Measurements from ENCODE around the gene MYO5B. TPM values are rescaled to one million over a fixed set of nuclear protein-coding genes. Genes with fewer than 3 reads are reported as not detected.

The MYO5B gene
- total and polyA plus RNA-seq, 9 of the 15 experiments (the other 6 are each of a cell fraction or from before 2014, with no cell fraction given), result 0.07 to 0.42 (median 0.28) TPM

DNA sequence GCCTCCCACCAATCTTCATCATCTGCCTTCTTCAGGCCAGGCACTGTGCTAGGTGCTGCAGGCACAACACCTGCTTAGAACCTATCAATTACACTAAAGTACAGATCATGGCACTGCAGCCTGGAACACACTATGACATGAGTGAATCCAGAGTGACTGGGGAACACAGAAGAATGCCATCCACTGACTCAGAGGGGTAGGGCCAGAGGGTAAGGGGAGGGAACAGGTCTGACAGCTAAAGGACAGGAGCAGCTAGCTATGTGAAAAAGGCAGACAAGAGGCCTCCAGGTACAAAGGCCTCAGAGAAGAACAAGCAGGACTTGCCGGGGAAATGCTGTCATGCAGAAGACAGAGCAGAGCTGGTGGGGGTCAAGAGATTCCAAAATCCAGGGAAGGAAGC lies 328.3 kb downstream of the MYO5B start (continued):
- TF ChIP-seq, protein P1, sequence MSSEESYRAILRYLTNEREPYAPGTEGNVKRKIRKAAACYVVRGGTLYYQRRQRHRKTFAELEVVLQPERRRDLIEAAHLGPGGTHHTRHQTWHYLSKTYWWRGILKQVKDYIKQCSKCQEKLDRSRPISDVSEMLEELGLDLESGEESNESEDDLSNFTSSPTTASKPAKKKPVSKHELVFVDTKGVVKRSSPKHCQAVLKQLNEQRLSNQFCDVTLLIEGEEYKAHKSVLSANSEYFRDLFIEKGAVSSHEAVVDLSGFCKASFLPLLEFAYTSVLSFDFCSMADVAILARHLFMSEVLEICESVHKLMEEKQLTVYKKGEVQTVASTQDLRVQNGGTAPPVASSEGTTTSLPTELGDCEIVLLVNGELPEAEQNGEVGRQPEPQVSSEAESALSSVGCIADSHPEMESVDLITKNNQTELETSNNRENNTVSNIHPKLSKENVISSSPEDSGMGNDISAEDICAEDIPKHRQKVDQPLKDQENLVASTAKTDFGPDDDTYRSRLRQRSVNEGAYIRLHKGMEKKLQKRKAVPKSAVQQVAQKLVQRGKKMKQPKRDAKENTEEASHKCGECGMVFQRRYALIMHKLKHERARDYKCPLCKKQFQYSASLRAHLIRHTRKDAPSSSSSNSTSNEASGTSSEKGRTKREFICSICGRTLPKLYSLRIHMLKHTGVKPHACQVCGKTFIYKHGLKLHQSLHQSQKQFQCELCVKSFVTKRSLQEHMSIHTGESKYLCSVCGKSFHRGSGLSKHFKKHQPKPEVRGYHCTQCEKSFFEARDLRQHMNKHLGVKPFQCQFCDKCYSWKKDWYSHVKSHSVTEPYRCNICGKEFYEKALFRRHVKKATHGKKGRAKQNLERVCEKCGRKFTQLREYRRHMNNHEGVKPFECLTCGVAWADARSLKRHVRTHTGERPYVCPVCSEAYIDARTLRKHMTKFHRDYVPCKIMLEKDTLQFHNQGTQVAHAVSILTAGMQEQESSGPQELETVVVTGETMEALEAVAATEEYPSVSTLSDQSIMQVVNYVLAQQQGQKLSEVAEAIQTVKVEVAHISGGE (CRISPR knock-in tag; IDR thresholded peaks at IDR 0.05), result no peak
- no peak for TF ChIP-seq ZSCAN29 (IDR thresholded peaks at IDR 0.05)
- TF ChIP-seq SAFB2 (IDR thresholded peaks at IDR 0.05; ENCODE audit: borderline replicate concordance, low read depth, low read length, severe bottlenecking), result no peak

GRCh38 chr18:49865401-49865800 lies 329.5 kb downstream of the MYO5B start:
- Histone ChIP-seq H4K20me1 (replicated peaks; ENCODE audit: control insufficient read depth, insufficient read depth, low read length) (no peaks in the 10 kb centered on the region), H3K9me1 (ENCODE audit: control insufficient read depth, insufficient read depth, low read length) (no peaks in the 10 kb centered on the region), H3K9me3 (replicated peaks; ENCODE audit: control insufficient read depth, insufficient read depth, low read depth, low read length) (no peaks in the 10 kb centered on the region), H2AFZ (ENCODE audit: low read depth, low read length) (no peak overlapping the region), H3K4me3 (no peak overlapping the region), H3K9ac (ENCODE audit: insufficient read depth in 1 of 2, low read depth in 2 of 2, low read length in 2 of 2) (no peak overlapping the region), H3K4me1 (replicated peaks in 1 of 2; ENCODE audit: control insufficient read depth in 2 of 2, insufficient read depth in 2 of 2, low read length in 2 of 2) (peaks cover 3 to 5% of the 10 kb centered on the region in 2 experiments; a peak in 3 of 5 replicates), H3K27me3 (ENCODE audit: control insufficient read depth in 2 of 2, insufficient read depth in 2 of 2, low read length in 2 of 2) (peaks cover 0 to 28% of the 10 kb centered on the region in 2 experiments; a peak in 4 of 5 replicates), H3K36me3 (ENCODE audit: control insufficient read depth, insufficient read depth, low read length) (no peaks in the 10 kb centered on the region), H3K79me2 (ENCODE audit: control insufficient read depth, insufficient read depth, low read length) (no peaks in the 10 kb centered on the region), H3K27ac (ENCODE audit: extremely low read depth, low read depth, low read length) (no peak overlapping the region), H3K4me2 (ENCODE audit: insufficient read depth, low read length) (no peak overlapping the region)
- BruUV-seq (replicated peaks), result no TSS peak
- intact Hi-C loops (cut with micrococcal nuclease), result loop anchor here (10.0 kb wide), 1 partner anchor 339 kb away; no protein-coding TSS in a partner anchor
- in situ Hi-C loops (cut with MboI), result loop anchor here (25.0 kb wide), 1 partner anchor 1178 kb away; no protein-coding TSS in a partner anchor
- ChIA-PET POLR2A (no interaction called here), CTCF (ENCODE audit: low intra/inter-chr PET ratio) (interaction anchor here (0.5 kb wide), 1 partner anchor 330 kb away, joined by 4 read pairs; no protein-coding TSS in a partner anchor)
- FAIRE-seq (no peak), ATAC-seq (no peak), DNase-seq (ENCODE audit: extremely low read depth in 1 of 4, low spot score in 3 of 4) (no peak)
- WGBS (ENCODE audit: insufficient coverage, low coverage, missing lambda C conversion rate), result 0% methylated on average over 2 of the region's 2 CpGs
- TF ChIP-seq, protein P2, sequence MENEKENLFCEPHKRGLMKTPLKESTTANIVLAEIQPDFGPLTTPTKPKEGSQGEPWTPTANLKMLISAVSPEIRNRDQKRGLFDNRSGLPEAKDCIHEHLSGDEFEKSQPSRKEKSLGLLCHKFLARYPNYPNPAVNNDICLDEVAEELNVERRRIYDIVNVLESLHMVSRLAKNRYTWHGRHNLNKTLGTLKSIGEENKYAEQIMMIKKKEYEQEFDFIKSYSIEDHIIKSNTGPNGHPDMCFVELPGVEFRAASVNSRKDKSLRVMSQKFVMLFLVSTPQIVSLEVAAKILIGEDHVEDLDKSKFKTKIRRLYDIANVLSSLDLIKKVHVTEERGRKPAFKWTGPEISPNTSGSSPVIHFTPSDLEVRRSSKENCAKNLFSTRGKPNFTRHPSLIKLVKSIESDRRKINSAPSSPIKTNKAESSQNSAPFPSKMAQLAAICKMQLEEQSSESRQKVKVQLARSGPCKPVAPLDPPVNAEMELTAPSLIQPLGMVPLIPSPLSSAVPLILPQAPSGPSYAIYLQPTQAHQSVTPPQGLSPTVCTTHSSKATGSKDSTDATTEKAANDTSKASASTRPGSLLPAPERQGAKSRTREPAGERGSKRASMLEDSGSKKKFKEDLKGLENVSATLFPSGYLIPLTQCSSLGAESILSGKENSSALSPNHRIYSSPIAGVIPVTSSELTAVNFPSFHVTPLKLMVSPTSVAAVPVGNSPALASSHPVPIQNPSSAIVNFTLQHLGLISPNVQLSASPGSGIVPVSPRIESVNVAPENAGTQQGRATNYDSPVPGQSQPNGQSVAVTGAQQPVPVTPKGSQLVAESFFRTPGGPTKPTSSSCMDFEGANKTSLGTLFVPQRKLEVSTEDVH (IDR thresholded peaks at IDR 0.05; ENCODE audit: low read depth, partially characterized antibody), result no peak
- TF ChIP-seq, protein P3, sequence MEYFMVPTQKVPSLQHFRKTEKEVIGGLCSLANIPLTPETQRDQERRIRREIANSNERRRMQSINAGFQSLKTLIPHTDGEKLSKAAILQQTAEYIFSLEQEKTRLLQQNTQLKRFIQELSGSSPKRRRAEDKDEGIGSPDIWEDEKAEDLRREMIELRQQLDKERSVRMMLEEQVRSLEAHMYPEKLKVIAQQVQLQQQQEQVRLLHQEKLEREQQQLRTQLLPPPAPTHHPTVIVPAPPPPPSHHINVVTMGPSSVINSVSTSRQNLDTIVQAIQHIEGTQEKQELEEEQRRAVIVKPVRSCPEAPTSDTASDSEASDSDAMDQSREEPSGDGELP (CRISPR knock-in tag; IDR thresholded peaks at IDR 0.05; ENCODE audit: borderline replicate concordance), result peak; percentile 25; the same call in 1 of the 2 replicates
- no peak for TF ChIP-seq FOSL1 (tag; conservative IDR thresholded peaks at IDR 0.05)
